GM19023 (cell line): ENCODE results near the gene OTULIN.

Experiments
- ATAC-seq: cut with Tn5 transposase; IDR thresholded peaks from one replicate; pipeline ENCODE4 v1.9.1; 2021; ENCODE audit warnings: mild to moderate bottlenecking, moderate library complexity; ENCODE audit not compliant: unreplicated experiment

Gene OTULIN

GRCh38 chr5:14696057-14696456, 31.5 kb downstream of the OTULIN start:
- no peak for ATAC-seq

GRCh38 chr5:14696851-14697250, 32.3 kb downstream of the OTULIN start:
- ATAC-seq: no peak

GRCh38 chr5:14698495-14698894, 34.0 kb downstream of the OTULIN start:
- ATAC-seq: no peak

- no peak for ATAC-seq
Measured at GRCh38 chr5:14699159-14699558, 34.6 kb downstream of the OTULIN start.

- ATAC-seq: no peak
Measured at GRCh38 chr5:14699807-14700400, 35.4 kb downstream of the OTULIN start.

GRCh38 chr5:14700478-14701436, 36.2 kb downstream of the OTULIN start:
- ATAC-seq: no peak

GRCh38 chr5:14701556-14701955, 37.0 kb downstream of the OTULIN start:
- no peak for ATAC-seq

- ATAC-seq: no peak
Measured at GRCh38 chr5:14702238-14702839, 37.8 kb downstream of the OTULIN start.

GRCh38 chr5:14705556-14705955, 41.0 kb downstream of the OTULIN start:
- ATAC-seq: no peak

GRCh38 chr5:14706615-14707021, 42.1 kb downstream of the OTULIN start:
- no peak for ATAC-seq

GRCh38 chr5:14707811-14708390, 43.4 kb downstream of the OTULIN start:
- no peak for ATAC-seq

- no peak for ATAC-seq
Measured at GRCh38 chr5:14708551-14708950, 44.0 kb downstream of the OTULIN start.

- no peak for ATAC-seq
Measured at GRCh38 chr5:14710313-14710994, 45.9 kb downstream of the OTULIN start.

GRCh38 chr5:14712131-14712530, 47.6 kb downstream of the OTULIN start:
- no peak for ATAC-seq

GRCh38 chr5:14712666-14713065, 48.1 kb downstream of the OTULIN start:
- no peak for ATAC-seq

- no peak for ATAC-seq
Measured at GRCh38 chr5:14713476-14714390, 49.2 kb downstream of the OTULIN start.

- ATAC-seq: no peak
Measured at GRCh38 chr5:14714706-14715105, 50.2 kb downstream of the OTULIN start.

GRCh38 chr5:14715481-14715880, 51.0 kb downstream of the OTULIN start:
- no peak for ATAC-seq

GRCh38 chr5:14716755-14717752, 52.5 kb downstream of the OTULIN start:
- no peak for ATAC-seq
